AG09309 (cell line): Measurements from ENCODE around the gene AHR.

Experiments
- DNase-seq: peaks from one replicate; pipeline ENCODE4 v3.0.0-alpha.2; 2010; ENCODE audit warnings: low read depth
- H3K4me3 ChIP-seq: 2 replicates; pipeline ENCODE4 v1.5.1; 2011; ENCODE audit warnings: mild to moderate bottlenecking, low read depth, low read length, moderate library complexity; ENCODE audit not compliant: control insufficient read depth
- CTCF ChIP-seq: IDR thresholded peaks from 2 replicates; pipeline ENCODE4 v1.5.1; 2011; ENCODE audit warnings: mild to moderate bottlenecking, low read depth, low read length, inconsistent platforms; ENCODE audit not compliant: insufficient read depth, control insufficient read depth; ENCODE audit errors: missing control alignments

The AHR gene

GRCh38 chr7:17274551-17275245, 23.8 kb upstream of the AHR start:
- H3K4me3 ChIP-seq: no peak overlapping the region
- TF ChIP-seq CTCF: no peak

GRCh38 chr7:17275749-17276671, 22.4 kb upstream of the AHR start:
- peak; percentile 90 for DNase-seq
- H3K4me3 ChIP-seq: no peak overlapping the region
- TF ChIP-seq CTCF: no peak

More at GRCh38 chr7:17274551-17275245, 23.8 kb upstream of the AHR start:
- no peak for DNase-seq

GRCh38 chr7:17279061-17279460, 19.4 kb upstream of the AHR start:
- no peak for TF ChIP-seq CTCF
- H3K4me3 ChIP-seq: no peak overlapping the region
- no peak for DNase-seq

- no peak for TF ChIP-seq CTCF
- no peak overlapping the region for H3K4me3 ChIP-seq
- no peak for DNase-seq
These were observed 9.3 kb upstream of the AHR start for GRCh38 chr7:17289074-17289645.

- no peak for DNase-seq
- TF ChIP-seq CTCF: no peak
- H3K4me3 ChIP-seq: no peak overlapping the region
These were observed 5.6 kb upstream of the AHR start for GRCh38 chr7:17292843-17293242.

GRCh38 chr7:17293481-17293880, 5.0 kb upstream of the AHR start:
- H3K4me3 ChIP-seq: no peak overlapping the region
- DNase-seq: no peak
- no peak for TF ChIP-seq CTCF
